ENCODE results near the gene ABR. TPM values are rescaled to one million over a fixed set of nuclear protein-coding genes. Genes with fewer than 3 reads are reported as not detected.
A peak's percentile ranks its signal among the peaks of the same experiment; 100 is the strongest.

Gene ABR
- total and polyA plus RNA-seq, 2 of the 13 experiments (the other 11 are each of a cell fraction or from before 2014, with no cell fraction given) = 12.4 to 40.4 TPM

DNA sequence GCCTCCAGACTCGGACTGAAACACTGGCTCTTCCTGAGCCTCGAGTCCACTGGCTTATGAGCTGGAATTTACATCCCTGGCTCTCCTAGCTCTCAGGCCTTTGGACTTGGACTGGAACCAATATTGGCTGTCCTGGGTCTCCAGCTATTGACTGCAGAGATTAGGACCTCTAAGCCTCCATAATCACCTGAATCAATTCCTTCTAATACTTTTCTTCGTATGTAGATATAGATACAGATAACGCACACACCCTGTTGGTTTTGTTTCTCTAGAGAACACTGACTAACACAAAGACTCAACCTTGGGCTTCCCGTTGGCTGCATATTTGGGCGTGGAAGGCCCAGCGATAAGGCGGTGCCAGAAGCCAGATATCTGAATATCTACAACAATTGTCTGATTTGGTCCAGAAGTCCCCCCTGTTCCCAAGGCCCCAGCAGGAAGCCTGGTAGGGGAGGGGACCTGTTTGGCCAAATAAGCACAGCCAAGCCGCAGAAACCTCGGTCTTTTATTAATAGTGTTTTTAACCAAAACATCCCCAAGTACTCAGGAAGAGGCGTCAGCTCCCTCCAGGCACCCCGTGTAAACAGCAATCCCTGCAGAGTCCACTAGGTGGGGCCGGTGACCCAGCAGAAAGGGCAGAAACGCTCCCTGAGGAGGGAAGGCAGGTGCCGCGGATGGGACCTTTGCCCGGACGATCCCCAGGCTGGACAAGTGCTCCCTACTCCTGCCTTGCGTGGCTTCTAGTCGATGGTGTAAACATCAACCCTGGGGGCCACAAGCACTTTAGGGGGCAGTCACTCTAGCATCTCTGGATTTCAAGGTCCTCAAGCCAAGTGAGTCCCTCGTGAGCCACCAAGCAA is 57.0 kb downstream of the ABR start (continued):
- TF ChIP-seq CENPBD1 (CRISPR knock-in tag; IDR thresholded peaks at IDR 0.05; ENCODE audit: borderline replicate concordance, low read depth) (no peak), PATZ1 (CRISPR knock-in tag; IDR thresholded peaks at IDR 0.05) (peak; percentile 29; the same call in 1 of the 2 replicates), GABPB1 (CRISPR knock-in tag; IDR thresholded peaks at IDR 0.05) (peak; percentile 35), BRCA1 (CRISPR knock-in tag; IDR thresholded peaks at IDR 0.05) (0 out of 2 replicates have a peak, but pooled peaks have one; percentile 34), RFX5 (IDR thresholded peaks at IDR 0.05; ENCODE audit: low read depth, low read length) (no peak), ZNF777 (CRISPR knock-in tag; IDR thresholded peaks at IDR 0.05) (no peak), ZNF780A (CRISPR knock-in tag; IDR thresholded peaks at IDR 0.05) (no peak), RBAK (CRISPR knock-in tag; IDR thresholded peaks at IDR 0.05) (no peak), RXRA (CRISPR knock-in tag; IDR thresholded peaks at IDR 0.05) (peak; percentile 14; the same call in 1 of the 2 replicates), RBFOX2 (IDR thresholded peaks at IDR 0.05; ENCODE audit: low read depth, low read length) (no peak), CBX2 (IDR thresholded peaks at IDR 0.05; ENCODE audit: low read depth, low read length) (no peak), CBX2 (CRISPR knock-in tag; IDR thresholded peaks at IDR 0.05; ENCODE audit: low read depth) (no peak), FOXA1 (IDR thresholded peaks at IDR 0.05) (no peak), FOXA1 (CRISPR knock-in tag; IDR thresholded peaks at IDR 0.05) (peak; percentile 89), ZNF614 (CRISPR knock-in tag; IDR thresholded peaks at IDR 0.05; ENCODE audit: borderline replicate concordance) (peak; percentile 35; the same call in 1 of the 2 replicates), ZNF564 (CRISPR knock-in tag; IDR thresholded peaks at IDR 0.05) (peak; percentile 79; the same call in 1 of the 2 replicates), FOXP1 (IDR thresholded peaks at IDR 0.05) (no peak), FOXP1 (CRISPR knock-in tag; IDR thresholded peaks at IDR 0.05) (peak; percentile 8; the same call in 1 of the 2 replicates), FOXO1 (CRISPR knock-in tag; IDR thresholded peaks at IDR 0.05) (peak; percentile 71), FOSL2 (CRISPR knock-in tag; IDR thresholded peaks at IDR 0.05) (peak; percentile 41; the same call in 1 of the 2 replicates), ZNF674 (CRISPR knock-in tag; IDR thresholded peaks at IDR 0.05; ENCODE audit: low read depth) (no peak), SKI (IDR thresholded peaks at IDR 0.05; ENCODE audit: partially characterized antibody) (no peak), ZNF598 (CRISPR knock-in tag; IDR thresholded peaks at IDR 0.05; ENCODE audit: borderline replicate concordance) (0 out of 2 replicates have a peak, but pooled peaks have one; percentile 40), SMAD1 (CRISPR knock-in tag; IDR thresholded peaks at IDR 0.05; ENCODE audit: borderline replicate concordance, low read depth) (no peak), ZNF556 (CRISPR knock-in tag; IDR thresholded peaks at IDR 0.05; ENCODE audit: borderline replicate concordance) (no peak), ZNF724P (CRISPR knock-in tag; IDR thresholded peaks at IDR 0.05; ENCODE audit: borderline replicate concordance) (0 out of 2 replicates have a peak, but pooled peaks have one; percentile 72)
- TF ChIP-seq, protein P1, sequence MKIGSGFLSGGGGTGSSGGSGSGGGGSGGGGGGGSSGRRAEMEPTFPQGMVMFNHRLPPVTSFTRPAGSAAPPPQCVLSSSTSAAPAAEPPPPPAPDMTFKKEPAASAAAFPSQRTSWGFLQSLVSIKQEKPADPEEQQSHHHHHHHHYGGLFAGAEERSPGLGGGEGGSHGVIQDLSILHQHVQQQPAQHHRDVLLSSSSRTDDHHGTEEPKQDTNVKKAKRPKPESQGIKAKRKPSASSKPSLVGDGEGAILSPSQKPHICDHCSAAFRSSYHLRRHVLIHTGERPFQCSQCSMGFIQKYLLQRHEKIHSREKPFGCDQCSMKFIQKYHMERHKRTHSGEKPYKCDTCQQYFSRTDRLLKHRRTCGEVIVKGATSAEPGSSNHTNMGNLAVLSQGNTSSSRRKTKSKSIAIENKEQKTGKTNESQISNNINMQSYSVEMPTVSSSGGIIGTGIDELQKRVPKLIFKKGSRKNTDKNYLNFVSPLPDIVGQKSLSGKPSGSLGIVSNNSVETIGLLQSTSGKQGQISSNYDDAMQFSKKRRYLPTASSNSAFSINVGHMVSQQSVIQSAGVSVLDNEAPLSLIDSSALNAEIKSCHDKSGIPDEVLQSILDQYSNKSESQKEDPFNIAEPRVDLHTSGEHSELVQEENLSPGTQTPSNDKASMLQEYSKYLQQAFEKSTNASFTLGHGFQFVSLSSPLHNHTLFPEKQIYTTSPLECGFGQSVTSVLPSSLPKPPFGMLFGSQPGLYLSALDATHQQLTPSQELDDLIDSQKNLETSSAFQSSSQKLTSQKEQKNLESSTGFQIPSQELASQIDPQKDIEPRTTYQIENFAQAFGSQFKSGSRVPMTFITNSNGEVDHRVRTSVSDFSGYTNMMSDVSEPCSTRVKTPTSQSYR (CRISPR knock-in tag; IDR thresholded peaks at IDR 0.05; ENCODE audit: borderline replicate concordance) = no peak
